ENCODE measurements around the gene ARRDC5.
"Not testable (repeated sequence)": the region's sequence is repeated elsewhere in the genome, so short reads cannot be mapped to it uniquely, and the experiment has no call there.

The ARRDC5 gene

GRCh38 chr19:4909897-4910593, 7.3 kb upstream of the ARRDC5 start:
- no peak for FAIRE-seq

- no peak for FAIRE-seq
Measured at GRCh38 chr19:4909156-4909896, 6.6 kb upstream of the ARRDC5 start, which contains the start of gene UHRF1. Gene UHRF1 (plus strand): TSS chr19:4909501. CDS start chr19:4910886, 1,385 bp downstream.

GRCh38 chr19:4908781-4909155, 6.1 kb upstream of the ARRDC5 start:
- no peak for FAIRE-seq

GRCh38 chr19:4908360-4908759, 5.7 kb upstream of the ARRDC5 start:
- FAIRE-seq, result no peak

GRCh38 chr19:4906963-4907362, 4.3 kb upstream of the ARRDC5 start:
- FAIRE-seq, result no peak

- FAIRE-seq, result no peak
Measured at GRCh38 chr19:4904481-4904880, 1.8 kb upstream of the ARRDC5 start.

GRCh38 chr19:4900879-4901278, 1.8 kb downstream of the ARRDC5 start:
- not testable (repeated sequence) for FAIRE-seq

GRCh38 chr19:4897146-4897545, 5.5 kb downstream of the ARRDC5 start:
- FAIRE-seq, result no peak

- FAIRE-seq, result no peak
Measured at GRCh38 chr19:4896372-4896771, 6.3 kb downstream of the ARRDC5 start.

GRCh38 chr19:4892962-4893361, 9.7 kb downstream of the ARRDC5 start:
- not testable (repeated sequence) for FAIRE-seq

- no peak for FAIRE-seq
Measured at GRCh38 chr19:4891066-4891465, 11.6 kb downstream of the ARRDC5 start.

- FAIRE-seq, result no peak
Measured at GRCh38 chr19:4889034-4889815, 13.5 kb downstream of the ARRDC5 start.

- not testable (repeated sequence) for FAIRE-seq
Measured at GRCh38 chr19:4887803-4888202, 14.9 kb downstream of the ARRDC5 start.

- FAIRE-seq, result not testable (repeated sequence)
Measured at GRCh38 chr19:4884993-4885392, 17.7 kb downstream of the ARRDC5 start.

GRCh38 chr19:4882874-4883273, 19.8 kb downstream of the ARRDC5 start:
- not testable (repeated sequence) for FAIRE-seq

GRCh38 chr19:4879041-4879440, 23.7 kb downstream of the ARRDC5 start:
- no peak for FAIRE-seq

- FAIRE-seq, result no peak
Measured at GRCh38 chr19:4878491-4878968, 24.2 kb downstream of the ARRDC5 start.

GRCh38 chr19:4877753-4878490, 24.8 kb downstream of the ARRDC5 start:
- FAIRE-seq, result no peak

GRCh38 chr19:4873930-4874329, 28.8 kb downstream of the ARRDC5 start:
- no peak for FAIRE-seq

- no peak for FAIRE-seq
Measured at GRCh38 chr19:4871711-4872110, 31.0 kb downstream of the ARRDC5 start.

GRCh38 chr19:4870025-4870700, 32.5 kb downstream of the ARRDC5 start:
- FAIRE-seq, result no peak

- FAIRE-seq, result no peak
Measured at GRCh38 chr19:4868286-4868834, 34.3 kb downstream of the ARRDC5 start.
